Astrocyte (in vitro differentiated cells and primary cell): ENCODE measurements around the gene CTNNA2. TPM values are rescaled to one million over a fixed set of nuclear protein-coding genes. Genes with fewer than 3 reads are reported as not detected.
A peak's percentile ranks its signal among the peaks of the same experiment; 100 is the strongest.

Experiments used
- DNase-seq: peaks from one replicate; pipeline ENCODE4 v3.0.0-alpha.2; 2010; ENCODE audit warnings: low read depth
- FAIRE-seq: peaks from 2 replicates; lab custom pipeline; 2011; peaks lifted over from hg19 to GRCh38; lab: Jason Lieb, UNC
- H2AFZ ChIP-seq: 2 replicates; pipeline ENCODE4 v1.6.0; 2012; ENCODE audit warnings: low read depth, low read length, inconsistent platforms
- H3K27ac ChIP-seq: 2 replicates; pipeline ENCODE4 v1.5.1; 2011; ENCODE audit warnings: low read depth, low read length, inconsistent platforms
- H3K27me3 ChIP-seq: 2 replicates; pipeline ENCODE4 v1.6.0; 2011; ENCODE audit warnings: low read length, inconsistent platforms; ENCODE audit not compliant: insufficient read depth
- H3K36me3 ChIP-seq: 2 replicates; pipeline ENCODE4 v1.5.1; 2011; ENCODE audit warnings: low read length, inconsistent platforms; ENCODE audit not compliant: insufficient read depth
- H3K4me1 ChIP-seq: 2 replicates; pipeline ENCODE4 v1.5.1; 2011; ENCODE audit warnings: low read length, inconsistent platforms; ENCODE audit not compliant: insufficient read depth
- H3K4me2 ChIP-seq: 2 replicates; pipeline ENCODE4 v1.6.0; 2012; ENCODE audit warnings: low read length, inconsistent platforms
- H3K4me3 ChIP-seq: 2 replicates; pipeline ENCODE4 v1.5.1; 2011; ENCODE audit warnings: low read depth, mild to moderate bottlenecking, low read length, inconsistent platforms; ENCODE audit not compliant: insufficient read depth
- H3K79me2 ChIP-seq: 2 replicates; pipeline ENCODE4 v1.6.0; 2012; ENCODE audit warnings: mild to moderate bottlenecking, low read length, inconsistent platforms; ENCODE audit not compliant: insufficient read depth
- H3K9ac ChIP-seq: 2 replicates; pipeline ENCODE4 v1.6.0; 2012; ENCODE audit warnings: mild to moderate bottlenecking, low read length, inconsistent platforms
- H3K9me3 ChIP-seq: 2 replicates; pipeline ENCODE4 v1.5.1; 2012; ENCODE audit warnings: low read depth, mild to moderate bottlenecking, low read length, inconsistent platforms; ENCODE audit not compliant: insufficient read depth
- H4K20me1 ChIP-seq: 2 replicates; pipeline ENCODE4 v1.6.0; 2012; ENCODE audit warnings: low read length, inconsistent platforms; ENCODE audit not compliant: insufficient read depth
- H3K27ac Mint-ChIP-seq: one replicate; pipeline ENCODE4 v1.8.0; 2021; ENCODE audit warnings: mild to moderate bottlenecking, mixed read lengths; ENCODE audit not compliant: unreplicated experiment
- H3K27me3 Mint-ChIP-seq: one replicate; pipeline ENCODE4 v1.8.0; 2021; ENCODE audit warnings: low read depth, mixed read lengths; ENCODE audit not compliant: unreplicated experiment
- H3K36me3 Mint-ChIP-seq: one replicate; pipeline ENCODE4 v1.8.0; 2021; ENCODE audit warnings: low read depth, mixed read lengths; ENCODE audit not compliant: unreplicated experiment
- H3K4me1 Mint-ChIP-seq: one replicate; pipeline ENCODE4 v1.8.0; 2021; ENCODE audit warnings: low read depth, mixed read lengths; ENCODE audit not compliant: unreplicated experiment
- H3K4me3 Mint-ChIP-seq: one replicate; pipeline ENCODE4 v1.8.0; 2021; ENCODE audit warnings: mild to moderate bottlenecking, moderate library complexity, mixed read lengths; ENCODE audit not compliant: unreplicated experiment
- H3K9me3 Mint-ChIP-seq: one replicate; pipeline ENCODE4 v1.8.0; 2021; ENCODE audit warnings: mild to moderate bottlenecking, mixed read lengths; ENCODE audit not compliant: unreplicated experiment
- CTCF ChIP-seq: IDR thresholded peaks from 2 replicates; pipeline ENCODE4 v1.5.1; 2011; ENCODE audit warnings: low read depth, mild to moderate bottlenecking, inconsistent platforms, low read length, moderate library complexity; ENCODE audit not compliant: insufficient read depth
- EZH2 ChIP-seq: IDR thresholded peaks from 2 replicates; pipeline ENCODE4 v1.6.1; 2012; ENCODE audit warnings: mild to moderate bottlenecking, low read length, inconsistent platforms; ENCODE audit not compliant: insufficient read depth
- total RNA-seq: library from RNA; stranded (reverse); gene quantifications from 2 replicates; pipeline ENCODE4 v1.2.1, GENCODE V29; 2021

CTNNA2 gene
- total RNA-seq, 1 donor from 2014 or later: 3.9 TPM

GRCh38 chr2:79717364-79718007 is 204.6 kb downstream of the CTNNA2 start:
- peaks cover 5% of the 10 kb centered on the region for H3K9me3 Mint-ChIP-seq
- FAIRE-seq (peak; percentile 90), DNase-seq (peak; percentile 99)
- no peak overlapping the region for H3K4me3 Mint-ChIP-seq
- H3K27ac ChIP-seq: peak overlapping the region; percentile 85
- peak overlapping the region; percentile 19 for H3K4me2 ChIP-seq
- H3K36me3 ChIP-seq: no peaks in the 10 kb centered on the region
- H3K79me2 ChIP-seq: no peaks in the 10 kb centered on the region
- peaks cover 16% of the 10 kb centered on the region for H3K4me1 ChIP-seq
- H3K4me1 Mint-ChIP-seq: peaks cover 46% of the 10 kb centered on the region
- peak overlapping the region; percentile 47 for H3K9ac ChIP-seq
- no peaks in the 10 kb centered on the region for H3K9me3 ChIP-seq
- H3K27me3 Mint-ChIP-seq: no peaks in the 10 kb centered on the region
- H2AFZ ChIP-seq: peak overlapping the region; percentile 4
- no peaks in the 10 kb centered on the region for H4K20me1 ChIP-seq
- no peaks in the 10 kb centered on the region for H3K27me3 ChIP-seq
- H3K36me3 Mint-ChIP-seq: no peaks in the 10 kb centered on the region
- TF ChIP-seq EZH2: no peak
- no peak for TF ChIP-seq CTCF
- H3K27ac Mint-ChIP-seq: peak overlapping the region; percentile 98
- H3K4me3 ChIP-seq: no peak overlapping the region

GRCh38 chr2:79721061-79721460 is 208.2 kb downstream of the CTNNA2 start:
- Mint-ChIP-seq H3K36me3 (peaks cover 2% of the 10 kb centered on the region), H3K9me3 (peaks cover 2% of the 10 kb centered on the region), H3K27me3 (no peaks in the 10 kb centered on the region), H3K4me1 (peaks cover 56% of the 10 kb centered on the region), H3K27ac (no peak overlapping the region), H3K4me3 (no peak overlapping the region)
- Histone ChIP-seq H3K27ac (no peak overlapping the region), H2AFZ (no peak overlapping the region), H3K4me1 (peaks cover 36% of the 10 kb centered on the region), H3K4me2 (no peak overlapping the region), H3K4me3 (no peak overlapping the region), H4K20me1 (no peaks in the 10 kb centered on the region), H3K9ac (no peak overlapping the region), H3K27me3 (no peaks in the 10 kb centered on the region), H3K9me3 (no peaks in the 10 kb centered on the region), H3K36me3 (no peaks in the 10 kb centered on the region), H3K79me2 (no peaks in the 10 kb centered on the region)
- DNase-seq (no peak), FAIRE-seq (no peak)
- TF ChIP-seq EZH2 (no peak), CTCF (no peak)

GRCh38 chr2:79721966-79722365 is 209.1 kb downstream of the CTNNA2 start:
- Histone ChIP-seq H2AFZ (no peak overlapping the region), H3K4me1 (peaks cover 30% of the 10 kb centered on the region), H3K4me3 (no peak overlapping the region), H3K9me3 (no peaks in the 10 kb centered on the region), H3K4me2 (no peak overlapping the region), H3K36me3 (no peaks in the 10 kb centered on the region), H3K79me2 (no peaks in the 10 kb centered on the region), H4K20me1 (no peaks in the 10 kb centered on the region), H3K27me3 (no peaks in the 10 kb centered on the region), H3K9ac (no peak overlapping the region), H3K27ac (peak overlapping the region; percentile 50)
- Mint-ChIP-seq H3K27me3 (no peaks in the 10 kb centered on the region), H3K4me3 (no peak overlapping the region), H3K36me3 (peaks cover 2% of the 10 kb centered on the region), H3K27ac (peak overlapping the region; percentile 100), H3K9me3 (no peaks in the 10 kb centered on the region), H3K4me1 (peaks cover 48% of the 10 kb centered on the region)
- FAIRE-seq: no peak
- peak; percentile 58 for DNase-seq
- no peak for TF ChIP-seq CTCF
- TF ChIP-seq EZH2: no peak
